SKM-1 (cell line): Measurements from ENCODE around the gene NPC1L1.

ENCODE experiments used
- DNase-seq: peaks from one replicate; lab custom pipeline; 2025; ENCODE audit not compliant: unreplicated experiment; lab: John Stamatoyannopoulos, UW

The NPC1L1 gene

DNA sequence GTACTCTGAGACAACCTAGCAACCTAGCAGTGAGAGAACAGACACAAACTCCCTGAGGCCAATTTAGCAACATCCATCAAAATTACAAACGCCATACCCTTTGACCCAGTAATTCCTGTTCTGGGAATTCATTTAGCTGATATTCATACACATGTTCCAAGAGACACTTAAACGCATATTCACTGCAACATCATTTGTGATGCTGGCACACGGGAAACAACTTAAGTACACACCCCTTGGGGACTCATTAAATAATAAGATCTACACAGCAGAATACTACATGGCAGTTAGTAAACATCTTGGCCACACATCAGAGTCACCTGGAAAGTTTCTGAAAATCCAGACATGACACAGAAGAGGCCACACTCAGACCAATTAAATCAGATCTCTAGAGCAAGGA lies 68.3 kb downstream of the NPC1L1 start:
- DNase-seq = no peak

GRCh38 chr7:44471850-44472249 lies 69.3 kb downstream of the NPC1L1 start:
- no peak for DNase-seq

GRCh38 chr7:44471436-44471835 lies 69.7 kb downstream of the NPC1L1 start:
- no peak for DNase-seq

GRCh38 chr7:44470628-44471245 lies 70.4 kb downstream of the NPC1L1 start:
- DNase-seq = no peak

GRCh38 chr7:44470135-44470479 lies 71.0 kb downstream of the NPC1L1 start:
- DNase-seq = no peak

DNA sequence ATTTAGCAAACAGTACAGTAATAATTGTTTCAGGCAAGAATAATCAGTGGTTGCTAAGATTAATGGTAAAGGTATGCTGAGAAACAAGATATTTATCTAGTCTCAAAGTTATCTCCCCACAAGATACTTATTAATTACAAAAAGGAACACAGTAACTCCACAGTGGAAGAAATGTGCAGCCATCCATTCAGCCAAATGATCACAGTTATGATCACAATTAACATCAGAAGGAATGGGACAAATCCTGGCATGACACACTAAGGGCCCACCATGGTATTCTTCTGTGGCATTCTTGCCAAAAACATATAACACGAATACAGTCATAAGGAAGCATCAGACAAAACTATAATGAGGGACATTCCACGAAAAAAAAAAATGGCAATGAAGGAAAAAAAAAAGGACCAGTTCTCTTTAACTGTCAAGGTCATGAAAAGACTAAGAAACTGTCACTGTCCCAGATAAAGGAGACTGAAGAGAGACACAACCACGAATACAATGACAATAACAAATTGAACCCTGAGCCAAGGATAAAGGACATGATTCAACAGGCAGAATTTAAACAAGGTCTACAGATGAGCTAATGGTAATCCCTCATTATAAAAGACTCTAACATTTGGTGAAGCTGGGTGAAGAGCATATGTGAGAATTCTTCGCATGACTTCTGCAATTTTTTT lies 71.5 kb downstream of the NPC1L1 start:
- DNase-seq = no peak

DNA sequence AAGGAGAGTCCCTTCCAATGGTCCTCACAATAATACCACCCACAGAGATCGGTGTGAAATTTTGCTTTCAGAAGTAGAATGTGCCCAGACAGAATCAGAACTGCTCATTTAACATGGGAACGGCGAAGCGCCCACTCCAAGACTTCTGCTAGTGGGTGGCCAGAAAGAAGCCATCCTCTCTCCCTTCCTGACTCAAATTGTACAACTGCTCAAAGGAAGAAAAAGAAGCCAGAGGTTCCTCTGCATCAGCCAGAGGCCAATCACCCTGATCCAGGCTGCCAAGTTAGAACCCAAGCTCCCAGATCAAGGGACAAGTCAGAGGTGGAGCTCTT lies 73.9 kb downstream of the NPC1L1 start:
- no peak for DNase-seq

DNA sequence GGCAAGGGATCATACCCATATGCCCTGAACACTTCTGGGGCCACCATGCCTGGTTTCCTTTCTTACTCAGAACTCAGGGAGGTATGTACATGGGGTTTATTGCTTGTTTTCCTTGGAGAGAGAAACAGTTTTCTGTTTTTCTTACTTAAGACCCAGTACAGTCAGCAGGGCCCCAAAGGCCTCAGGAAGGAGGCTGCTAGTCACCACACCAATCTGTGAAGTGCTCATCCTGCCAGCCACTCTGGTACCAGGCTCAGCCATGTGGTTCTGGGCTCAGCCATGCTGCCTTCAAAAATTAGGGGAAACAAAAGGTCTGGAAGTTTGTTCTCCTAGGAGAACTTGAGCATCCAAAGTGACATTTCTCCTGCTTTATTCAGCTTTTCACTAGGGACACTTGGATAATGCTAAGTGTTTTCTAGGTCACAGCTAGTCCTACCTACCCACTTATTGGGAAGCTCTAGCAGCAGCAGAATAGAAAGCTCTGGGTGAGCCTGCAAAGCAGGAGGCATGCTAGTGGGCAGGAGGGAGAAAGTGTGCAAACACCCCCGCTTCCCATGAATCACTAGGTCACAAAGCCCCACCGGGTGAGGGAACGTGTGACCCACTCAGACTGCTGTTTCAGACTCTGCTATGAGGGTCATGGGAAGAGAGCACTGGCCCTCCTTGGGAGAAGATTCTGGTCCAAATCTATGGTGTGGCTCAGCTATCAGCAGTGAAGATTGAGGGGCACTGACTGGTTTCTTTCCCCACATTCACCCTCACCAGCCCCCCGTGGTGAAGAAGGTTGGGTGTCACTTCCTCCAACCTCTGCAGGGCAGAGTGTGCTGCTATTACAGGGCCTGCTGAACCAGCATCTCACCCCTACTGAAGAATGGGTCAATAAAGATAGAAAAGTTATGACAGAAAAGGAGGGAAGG lies 74.6 kb downstream of the NPC1L1 start:
- no peak for DNase-seq

GRCh38 chr7:44465490-44465889 lies 75.6 kb downstream of the NPC1L1 start:
- DNase-seq = no peak

GRCh38 chr7:44463169-44463808 lies 77.8 kb downstream of the NPC1L1 start:
- no peak for DNase-seq
